ENCODE results near the gene ARHGEF5.

DNA sequence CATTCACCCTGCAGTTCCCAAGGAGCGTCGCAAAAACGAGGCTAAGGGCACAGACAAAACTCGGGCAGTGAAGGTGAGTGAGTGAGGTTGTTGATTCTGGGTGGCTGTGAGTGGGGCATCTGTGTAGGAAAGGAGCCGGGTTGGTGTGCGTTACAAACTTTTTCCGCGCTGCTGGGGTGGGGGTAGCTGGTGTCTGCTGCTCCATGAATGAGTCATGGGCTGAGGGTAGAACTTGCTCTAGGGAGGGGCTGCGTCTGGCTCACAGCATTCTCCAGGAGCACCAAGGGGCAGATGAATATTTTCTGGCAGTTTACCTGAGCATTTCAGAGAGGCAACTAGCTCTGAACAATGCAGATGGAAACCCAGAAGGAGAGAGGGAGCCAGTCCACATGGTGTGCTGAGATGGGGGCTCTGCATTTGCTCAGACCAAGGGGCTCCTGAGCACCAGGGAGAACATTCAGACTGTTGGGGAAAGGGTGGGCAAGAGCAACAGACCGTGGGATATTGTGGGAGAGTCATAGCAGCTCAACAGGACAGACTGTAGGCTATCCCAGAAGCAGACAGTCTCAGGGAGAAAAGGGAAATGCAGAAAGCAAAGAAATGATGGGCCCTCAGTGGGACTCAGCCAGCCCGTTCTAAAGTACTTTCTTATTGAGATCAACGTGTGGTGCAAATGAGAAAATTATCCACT is 29.5 kb downstream of the ARHGEF5 start:
- TF ChIP-seq, protein P1, sequence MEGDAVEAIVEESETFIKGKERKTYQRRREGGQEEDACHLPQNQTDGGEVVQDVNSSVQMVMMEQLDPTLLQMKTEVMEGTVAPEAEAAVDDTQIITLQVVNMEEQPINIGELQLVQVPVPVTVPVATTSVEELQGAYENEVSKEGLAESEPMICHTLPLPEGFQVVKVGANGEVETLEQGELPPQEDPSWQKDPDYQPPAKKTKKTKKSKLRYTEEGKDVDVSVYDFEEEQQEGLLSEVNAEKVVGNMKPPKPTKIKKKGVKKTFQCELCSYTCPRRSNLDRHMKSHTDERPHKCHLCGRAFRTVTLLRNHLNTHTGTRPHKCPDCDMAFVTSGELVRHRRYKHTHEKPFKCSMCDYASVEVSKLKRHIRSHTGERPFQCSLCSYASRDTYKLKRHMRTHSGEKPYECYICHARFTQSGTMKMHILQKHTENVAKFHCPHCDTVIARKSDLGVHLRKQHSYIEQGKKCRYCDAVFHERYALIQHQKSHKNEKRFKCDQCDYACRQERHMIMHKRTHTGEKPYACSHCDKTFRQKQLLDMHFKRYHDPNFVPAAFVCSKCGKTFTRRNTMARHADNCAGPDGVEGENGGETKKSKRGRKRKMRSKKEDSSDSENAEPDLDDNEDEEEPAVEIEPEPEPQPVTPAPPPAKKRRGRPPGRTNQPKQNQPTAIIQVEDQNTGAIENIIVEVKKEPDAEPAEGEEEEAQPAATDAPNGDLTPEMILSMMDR (IDR thresholded peaks at IDR 0.05): no peak
- TF ChIP-seq POLR2A (IDR thresholded peaks at IDR 0.05): no peak

Data from uterus (tissue), 2 donors.